Activated CD4-positive, alpha-beta memory T cell treated with anti-CD3 and anti-CD28 coated beads for 36 hours (primary cell): ENCODE measurements around the gene ANKRD10. TPM values are rescaled to one million over a fixed set of nuclear protein-coding genes. Genes with fewer than 3 reads are reported as not detected.

ENCODE experiments used
- CTCF ChIA-PET: fragments of 350-600 bp; sonication (Branson Sonifier 250); formaldehyde crosslinking; loops from one replicate; lab custom pipeline; 2021; ENCODE audit warnings: antibody characterized with exemption, inconsistent platforms; lab: Charles Lee
- POLR2A ChIA-PET: fragments of 350-600 bp; sonication (Branson Sonifier 250); formaldehyde crosslinking; loops from one replicate; lab custom pipeline; 2021; ENCODE audit warnings: antibody characterized with exemption; lab: Charles Lee
- DNase-seq: peaks from one replicate; pipeline ENCODE4 v3.0.0-alpha.2; 2020
- H3K27ac Mint-ChIP-seq: one replicate; pipeline ENCODE4 v1.8.0; 2021; ENCODE audit warnings: mixed read lengths
- H3K27me3 Mint-ChIP-seq: one replicate; pipeline ENCODE4 v1.8.0; 2021; ENCODE audit warnings: mixed read lengths
- H3K36me3 Mint-ChIP-seq: one replicate; pipeline ENCODE4 v1.8.0; 2021; ENCODE audit warnings: mixed read lengths
- H3K4me1 Mint-ChIP-seq: one replicate; pipeline ENCODE4 v1.8.0; 2021; ENCODE audit warnings: low read depth, mixed read lengths
- H3K4me3 Mint-ChIP-seq: one replicate; pipeline ENCODE4 v1.8.0; 2021; ENCODE audit warnings: mild to moderate bottlenecking, mixed read lengths
- H3K9me3 Mint-ChIP-seq: one replicate; pipeline ENCODE4 v1.8.0; 2021; ENCODE audit warnings: mixed read lengths
- intact Hi-C: fragments of 100-400 bp; cut with micrococcal nuclease; formaldehyde crosslinking; loops from one replicate; pipeline ENCODE4 v1.15.1; 2023
- total RNA-seq, 2 experiments: library from RNA; stranded (reverse); gene quantifications; one replicate each; pipeline ENCODE4 v1.2.3, GENCODE V29; 2021

Gene ANKRD10
- total RNA-seq, 2 experiments from 2014 or later: 83.9 to 97.8 TPM

DNA sequence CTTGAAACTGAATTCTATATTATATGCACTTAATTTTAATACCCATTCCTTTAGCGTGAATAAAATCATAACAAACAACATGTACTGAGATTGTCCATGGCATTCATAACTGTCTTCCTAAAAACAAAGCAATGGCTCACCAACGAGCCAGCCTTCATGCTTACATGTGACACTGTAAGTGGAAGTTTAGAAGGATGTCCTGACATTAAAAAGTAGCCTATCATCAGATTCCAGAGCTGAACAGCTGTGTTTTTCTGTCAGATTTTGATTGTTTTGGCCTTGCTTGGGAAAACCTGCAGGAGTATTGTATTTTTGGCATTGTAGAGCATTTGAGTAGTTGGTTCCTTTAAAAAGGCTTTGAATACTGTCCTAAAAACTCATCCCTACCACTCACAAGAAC, 21.3 kb downstream of the ANKRD10 start:
- no peaks in the 10 kb centered on the region for H3K4me1 Mint-ChIP-seq
- H3K27me3 Mint-ChIP-seq: no peaks in the 10 kb centered on the region
- intact Hi-C loops: no loop called here
- DNase-seq: no peak
- H3K27ac Mint-ChIP-seq: no peak overlapping the region
- H3K9me3 Mint-ChIP-seq: no peaks in the 10 kb centered on the region
- POLR2A ChIA-PET: interaction anchor here (0.6 kb wide), 1 partner anchor 60 kb away, joined by 3 read pairs; no protein-coding TSS in a partner anchor
- no peak overlapping the region for H3K4me3 Mint-ChIP-seq
- CTCF ChIA-PET: no interaction called here
- peaks cover 20% of the 10 kb centered on the region for H3K36me3 Mint-ChIP-seq

DNA sequence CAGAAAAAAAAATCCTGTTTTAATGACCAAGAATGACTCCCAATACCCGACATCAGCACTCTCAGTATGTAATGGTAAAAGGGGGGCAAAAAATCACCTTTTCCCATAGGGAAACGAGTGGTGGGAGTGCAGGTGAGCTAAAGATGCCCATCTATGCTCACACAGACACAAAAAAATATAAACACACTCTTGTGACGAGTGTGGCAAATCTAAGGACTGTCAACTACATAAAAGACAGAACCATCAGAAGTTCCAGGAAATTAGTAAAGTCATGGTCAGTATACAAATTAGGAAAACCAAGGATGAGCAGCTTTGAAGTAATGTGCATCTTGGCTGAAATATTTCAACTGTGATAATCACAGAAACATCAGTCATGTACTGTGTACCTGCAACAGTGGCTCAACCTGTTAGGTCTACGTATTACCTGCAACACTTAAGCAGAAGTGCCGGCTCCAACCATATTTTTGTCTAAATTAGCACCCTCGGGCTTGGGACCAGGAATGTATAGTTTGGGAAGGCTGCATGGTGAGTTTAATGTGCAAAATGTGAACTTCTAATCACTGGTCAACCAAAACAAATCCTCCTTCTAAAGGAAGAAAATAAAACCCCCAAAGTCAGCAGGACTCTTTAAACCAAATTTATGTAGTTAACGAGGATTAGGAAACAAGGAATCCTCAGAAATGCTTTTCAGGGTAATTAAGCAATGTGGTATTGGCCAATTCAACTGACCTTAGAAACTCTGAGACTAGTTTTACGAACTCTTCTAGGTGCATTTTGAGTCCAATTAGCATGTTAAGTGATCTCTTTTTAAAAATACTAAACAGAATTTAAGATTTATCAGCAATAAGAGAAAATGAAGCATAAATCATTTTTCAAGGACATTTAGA, 24.3 kb downstream of the ANKRD10 start:
- Mint-ChIP-seq H3K4me1 (no peaks in the 10 kb centered on the region), H3K27ac (no peak overlapping the region), H3K36me3 (peaks cover 16% of the 10 kb centered on the region), H3K27me3 (no peaks in the 10 kb centered on the region), H3K9me3 (no peaks in the 10 kb centered on the region), H3K4me3 (no peak overlapping the region)
- intact Hi-C loops: no loop called here
- CTCF ChIA-PET: no interaction called here
- no peak for DNase-seq
- POLR2A ChIA-PET: no interaction called here

DNA sequence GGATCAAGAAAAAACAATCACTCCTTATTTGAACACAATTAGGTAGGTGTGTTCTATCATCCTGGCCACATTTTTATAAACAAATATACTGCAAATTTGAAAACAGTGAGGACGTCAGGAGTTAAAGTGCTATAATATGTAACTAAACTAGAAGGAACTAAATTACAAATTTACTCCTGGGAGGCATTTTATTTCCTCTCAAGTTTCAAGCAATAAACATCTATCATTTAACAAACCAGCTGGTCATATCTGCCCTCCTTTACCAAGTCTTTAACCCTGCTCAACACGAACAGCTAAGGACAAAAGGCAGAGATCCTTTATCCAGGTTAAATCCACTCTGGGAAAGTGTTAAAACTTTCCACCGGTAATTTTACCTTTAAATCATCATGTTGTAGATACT, 26.5 kb downstream of the ANKRD10 start:
- H3K36me3 Mint-ChIP-seq: peaks cover 11% of the 10 kb centered on the region
- CTCF ChIA-PET: no interaction called here
- H3K27me3 Mint-ChIP-seq: no peaks in the 10 kb centered on the region
- intact Hi-C loops: no loop called here
- H3K4me1 Mint-ChIP-seq: peaks cover 4% of the 10 kb centered on the region
- H3K27ac Mint-ChIP-seq: no peak overlapping the region
- no peaks in the 10 kb centered on the region for H3K9me3 Mint-ChIP-seq
- POLR2A ChIA-PET: no interaction called here
- H3K4me3 Mint-ChIP-seq: no peak overlapping the region
- DNase-seq: no peak

DNA sequence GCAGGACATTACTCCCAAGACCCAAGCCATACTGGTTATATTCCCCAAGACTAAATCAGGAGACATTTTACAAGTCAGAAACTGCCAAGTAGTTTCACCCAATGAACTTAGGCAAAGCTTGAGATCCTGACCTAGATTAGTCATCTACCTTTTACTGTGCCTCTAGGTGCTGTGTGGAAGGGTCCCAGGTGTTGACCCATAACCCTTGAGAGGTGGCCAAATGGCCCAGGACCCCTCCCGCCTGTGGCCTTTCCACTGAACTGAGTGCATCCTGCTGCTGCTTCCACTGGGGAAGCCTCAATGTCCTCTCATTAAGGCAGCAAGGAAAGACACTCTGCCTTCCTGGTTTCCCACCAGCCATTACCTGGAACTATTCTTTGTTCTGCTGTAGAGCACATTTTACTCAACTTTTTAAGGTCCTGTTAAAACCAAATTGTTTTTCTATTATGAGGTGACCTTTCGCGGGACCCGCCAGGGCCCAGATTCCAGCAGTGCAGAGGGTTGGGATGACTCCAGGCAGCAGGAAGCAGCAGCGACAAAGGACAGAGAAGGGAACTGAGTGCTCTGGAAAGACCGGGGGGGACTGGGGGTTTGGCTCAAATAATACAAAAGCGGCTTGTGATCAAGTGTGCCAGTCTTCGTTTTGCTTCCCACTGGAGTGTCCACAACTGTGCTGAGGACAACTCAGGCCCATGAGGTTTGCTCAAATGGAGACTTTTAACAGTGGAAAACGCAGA, 27.1 kb downstream of the ANKRD10 start:
- POLR2A ChIA-PET: interaction anchor here (1.0 kb wide), 1 partner anchor 25 kb away, joined by 4 read pairs; no protein-coding TSS in a partner anchor
- CTCF ChIA-PET: no interaction called here
- intact Hi-C loops: no loop called here
- no peak for DNase-seq
- Mint-ChIP-seq H3K4me3 (no peak overlapping the region), H3K9me3 (no peaks in the 10 kb centered on the region), H3K27ac (no peak overlapping the region), H3K4me1 (peaks cover 7% of the 10 kb centered on the region), H3K27me3 (no peaks in the 10 kb centered on the region), H3K36me3 (peaks cover 5% of the 10 kb centered on the region)

DNA sequence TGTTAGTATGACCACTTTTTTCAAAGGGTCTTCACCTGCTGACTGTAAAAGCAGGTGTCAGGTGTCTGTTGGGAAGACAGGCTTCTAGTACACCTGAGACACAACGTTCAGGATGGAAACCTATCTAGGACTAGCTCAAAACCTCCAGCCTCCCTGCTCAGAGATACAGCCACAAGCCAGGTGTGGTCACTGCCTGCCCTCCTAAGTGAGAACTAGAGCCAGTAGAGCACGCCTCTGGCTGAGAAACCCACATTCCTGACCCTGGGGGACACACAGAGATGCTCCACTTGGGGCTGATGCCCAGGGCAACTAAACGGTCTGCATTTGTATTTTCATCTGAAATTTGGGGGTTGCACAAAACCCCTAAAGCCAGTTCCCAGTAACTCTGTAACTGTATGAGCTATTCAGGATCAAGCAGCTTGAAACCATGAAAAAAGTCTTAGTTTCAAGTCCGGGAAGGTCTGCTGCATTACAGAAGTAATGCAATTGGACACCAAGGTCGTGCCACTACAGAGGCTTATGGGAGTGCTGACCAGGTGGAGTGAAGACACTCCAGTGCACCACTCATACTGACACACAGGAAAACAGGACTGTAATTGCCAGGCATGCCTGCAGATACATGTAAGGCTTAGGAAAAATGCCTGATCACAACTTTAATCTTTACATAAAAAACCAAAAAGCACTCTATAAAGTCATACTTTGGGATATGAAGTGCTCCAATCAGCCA, 27.8 kb downstream of the ANKRD10 start:
- DNase-seq: no peak
- Mint-ChIP-seq H3K27me3 (no peaks in the 10 kb centered on the region), H3K4me1 (peaks cover 7% of the 10 kb centered on the region), H3K9me3 (no peaks in the 10 kb centered on the region), H3K4me3 (no peak overlapping the region), H3K36me3 (no peaks in the 10 kb centered on the region), H3K27ac (no peak overlapping the region)
- CTCF ChIA-PET: no interaction called here
- POLR2A ChIA-PET: interaction anchor here (1.0 kb wide), 1 partner anchor 26 kb away, joined by 4 read pairs; no protein-coding TSS in a partner anchor
- intact Hi-C loops: no loop called here

DNA sequence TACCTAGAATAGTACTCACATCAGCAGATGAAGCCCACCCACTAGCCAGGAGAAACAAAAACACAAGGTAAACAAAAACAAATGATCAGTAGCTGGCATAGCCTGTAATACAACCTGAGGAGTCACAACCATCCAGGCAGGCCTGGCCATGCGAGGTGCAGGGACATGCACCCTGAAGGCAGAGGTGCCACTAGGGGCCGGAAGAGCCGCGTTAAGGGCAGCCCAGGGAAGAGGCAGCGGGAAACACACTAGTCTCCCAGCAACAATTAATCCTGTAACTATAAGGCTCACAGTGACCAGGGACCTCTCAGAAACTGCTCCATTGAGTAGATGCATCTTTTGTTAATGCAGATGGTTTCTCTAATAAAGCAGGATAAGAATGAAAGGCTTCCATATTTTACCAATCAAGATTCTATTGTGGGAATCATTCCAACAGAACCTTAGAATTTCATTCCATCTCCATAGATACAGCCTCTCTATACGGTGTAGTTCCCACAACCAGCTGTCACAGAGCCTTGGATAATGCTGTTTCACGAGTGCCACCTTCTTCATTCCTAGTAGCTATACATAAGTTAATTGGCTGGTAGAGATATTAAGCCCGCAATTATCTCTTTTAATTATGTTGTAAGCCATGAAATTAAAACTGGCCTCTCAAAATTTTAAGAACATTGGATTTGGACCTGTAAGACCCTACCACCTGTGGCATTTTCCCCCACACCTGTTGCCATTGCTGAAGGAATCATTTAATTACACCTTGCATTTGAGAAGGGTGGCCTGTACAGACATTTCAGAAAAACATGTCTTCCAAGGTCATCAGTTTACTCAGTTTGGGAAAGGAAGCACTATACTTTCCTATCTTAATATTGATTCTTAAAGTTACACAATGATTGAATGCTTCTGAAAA, 28.7 kb downstream of the ANKRD10 start:
- CTCF ChIA-PET: no interaction called here
- Mint-ChIP-seq H3K4me1 (peaks cover 7% of the 10 kb centered on the region), H3K4me3 (no peak overlapping the region), H3K36me3 (no peaks in the 10 kb centered on the region), H3K27ac (no peak overlapping the region), H3K27me3 (no peaks in the 10 kb centered on the region), H3K9me3 (no peaks in the 10 kb centered on the region)
- DNase-seq: no peak
- POLR2A ChIA-PET: interaction anchor here (0.7 to 1.0 kb wide), 2 partner anchors 27 to 200 kb away, joined by 3 to 4 read pairs; no protein-coding TSS in a partner anchor
- intact Hi-C loops: no loop called here

DNA sequence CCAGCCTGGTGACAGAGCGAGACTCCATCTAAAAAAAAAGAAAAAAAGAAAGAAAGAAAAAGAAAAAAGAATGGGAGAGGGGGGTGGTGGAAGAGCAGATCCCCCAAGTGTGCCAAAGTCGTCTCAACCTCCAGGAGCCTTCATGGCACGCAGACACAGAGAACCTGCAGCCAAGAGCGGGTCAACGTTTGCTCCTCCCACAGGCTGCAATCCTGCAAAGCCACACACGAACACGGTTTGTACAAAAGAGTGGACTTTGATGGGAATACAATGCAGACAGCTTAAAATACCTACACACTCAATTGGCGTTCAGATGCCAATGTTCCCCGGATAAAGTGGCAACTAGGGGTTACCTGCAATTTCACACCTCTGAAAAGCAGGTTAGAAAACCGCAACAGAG, 29.4 kb downstream of the ANKRD10 start:
- Mint-ChIP-seq H3K27ac (no peak overlapping the region), H3K36me3 (no peaks in the 10 kb centered on the region), H3K27me3 (no peaks in the 10 kb centered on the region), H3K9me3 (no peaks in the 10 kb centered on the region), H3K4me3 (no peak overlapping the region), H3K4me1 (peaks cover 7% of the 10 kb centered on the region)
- DNase-seq: no peak
- ChIA-PET POLR2A (no interaction called here), CTCF (no interaction called here)
- intact Hi-C loops: no loop called here

DNA sequence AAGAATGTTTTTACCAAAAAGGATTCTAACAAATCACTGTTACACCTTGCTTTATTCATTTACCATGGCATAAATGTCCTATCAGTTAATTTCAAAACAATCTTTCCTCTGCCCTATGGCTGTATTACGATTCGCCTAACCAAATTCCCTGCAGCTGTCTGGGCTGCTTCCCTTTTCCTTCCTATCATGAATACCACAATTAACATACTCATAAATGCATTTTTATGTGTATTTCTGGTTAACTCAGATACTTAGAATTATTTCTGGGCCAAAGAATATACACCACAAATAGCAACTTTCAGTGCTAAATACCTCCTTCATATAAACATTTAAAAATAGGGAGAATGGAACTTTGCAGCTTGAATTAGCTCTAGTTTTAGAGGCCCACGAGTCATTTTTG, 30.4 kb downstream of the ANKRD10 start:
- Mint-ChIP-seq H3K4me3 (no peak overlapping the region), H3K36me3 (peaks cover 2% of the 10 kb centered on the region), H3K27me3 (no peaks in the 10 kb centered on the region), H3K27ac (no peak overlapping the region), H3K9me3 (no peaks in the 10 kb centered on the region), H3K4me1 (peaks cover 7% of the 10 kb centered on the region)
- intact Hi-C loops: no loop called here
- CTCF ChIA-PET: no interaction called here
- DNase-seq: no peak
- POLR2A ChIA-PET: no interaction called here

DNA sequence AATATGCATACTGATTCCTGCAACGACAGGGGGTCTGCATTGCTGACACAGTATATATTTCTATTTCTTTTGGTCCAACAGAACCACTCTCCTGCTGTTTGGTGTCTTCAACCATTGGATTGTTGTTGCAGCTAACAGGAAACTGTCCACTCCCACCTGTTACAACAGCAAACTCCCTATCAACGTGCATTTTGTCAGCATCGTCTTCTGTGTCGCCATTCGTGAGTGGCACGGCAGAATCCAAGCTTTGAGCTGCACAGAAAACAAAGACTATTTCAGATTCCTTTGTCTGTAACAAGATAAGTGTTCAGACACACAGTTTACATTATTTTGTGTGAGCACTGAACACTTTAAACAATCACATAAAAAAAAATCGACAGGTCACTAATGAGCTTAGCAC, 31.3 kb downstream of the ANKRD10 start:
- Mint-ChIP-seq H3K27me3 (no peaks in the 10 kb centered on the region), H3K9me3 (no peaks in the 10 kb centered on the region), H3K4me1 (peaks cover 7% of the 10 kb centered on the region), H3K36me3 (peaks cover 2% of the 10 kb centered on the region), H3K27ac (no peak overlapping the region), H3K4me3 (no peak overlapping the region)
- ChIA-PET CTCF (interaction anchor here (1.8 kb wide), 1 partner anchor 32 kb away, joined by 5 read pairs; the partner anchor contains the start of gene ANKRD10), POLR2A (no interaction called here)
- intact Hi-C loops: no loop called here
- DNase-seq: no peak

DNA sequence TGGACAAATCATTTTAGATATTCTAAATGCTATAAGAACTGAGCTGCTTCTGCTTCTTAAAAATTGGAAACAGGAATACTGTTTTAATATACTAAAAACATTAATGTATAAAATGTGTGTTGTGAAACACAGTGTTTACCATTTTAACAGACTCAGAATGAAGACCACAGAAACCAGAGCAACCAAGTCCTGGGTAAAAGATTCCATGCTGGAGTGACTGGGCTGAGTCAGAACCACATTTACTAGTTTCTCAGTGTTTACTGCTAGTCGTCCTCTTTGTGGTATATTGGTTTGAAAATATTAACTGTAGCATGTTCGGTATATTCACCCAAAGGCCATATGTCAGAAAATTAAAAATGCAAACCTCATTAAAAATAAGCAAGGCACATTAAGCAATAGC, 31.9 kb downstream of the ANKRD10 start:
- H3K4me3 Mint-ChIP-seq: no peak overlapping the region
- intact Hi-C loops: no loop called here
- H3K4me1 Mint-ChIP-seq: peaks cover 7% of the 10 kb centered on the region
- H3K27ac Mint-ChIP-seq: no peak overlapping the region
- peaks cover 2% of the 10 kb centered on the region for H3K36me3 Mint-ChIP-seq
- no peaks in the 10 kb centered on the region for H3K9me3 Mint-ChIP-seq
- DNase-seq: peak; percentile 28
- no peaks in the 10 kb centered on the region for H3K27me3 Mint-ChIP-seq
- ChIA-PET CTCF (interaction anchor here (0.7 to 1.8 kb wide), 2 partner anchors 32 to 93 kb away, joined by 3 to 5 read pairs; partner anchors contain the start of gene ANKRD10), POLR2A (interaction anchor here (1.1 kb wide), 1 partner anchor 13 kb away, joined by 4 read pairs; no protein-coding TSS in a partner anchor)
